HG02678 (cell line): ENCODE results near the gene TAF7.
"Not testable (repeated sequence)": the region's sequence is repeated elsewhere in the genome, so short reads cannot be mapped to it uniquely, and the experiment has no call there.

Source experiments
- ATAC-seq: cut with Tn5 transposase; IDR thresholded peaks from one replicate; pipeline ENCODE4 v1.9.1; 2021; ENCODE audit warnings: mild to moderate bottlenecking, moderate library complexity; ENCODE audit not compliant: unreplicated experiment

TAF7 gene

DNA sequence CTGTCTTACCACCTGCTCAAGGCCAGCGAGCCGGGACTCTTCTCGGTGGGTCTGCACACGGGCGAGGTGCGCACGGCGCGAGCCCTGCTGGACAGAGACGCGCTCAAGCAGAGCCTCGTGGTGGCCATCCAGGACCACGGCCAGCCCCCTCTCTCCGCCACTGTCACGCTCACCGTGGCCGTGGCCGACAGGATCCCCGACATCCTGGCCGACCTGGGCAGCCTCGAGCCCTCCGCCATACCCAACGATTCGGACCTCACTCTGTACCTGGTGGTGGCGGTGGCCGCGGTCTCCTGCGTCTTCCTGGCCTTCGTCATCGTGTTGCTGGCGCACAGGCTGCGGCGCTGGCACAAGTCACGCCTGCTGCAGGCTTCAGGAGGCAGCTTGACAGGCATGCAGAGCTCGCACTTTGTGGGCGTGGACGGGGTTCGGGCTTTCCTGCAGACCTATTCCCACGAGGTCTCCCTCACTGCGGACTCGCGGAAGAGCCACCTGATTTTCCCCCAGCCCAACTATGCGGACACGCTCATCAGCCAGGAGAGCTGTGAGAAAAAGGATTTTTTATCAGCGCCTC is 20.3 kb upstream of the TAF7 start:
- not testable (repeated sequence) for ATAC-seq

GRCh38 chr5:141338538-141339306 is 18.1 kb upstream of the TAF7 start, which contains the start of gene PCDHGA2:
PCDHGA2 (plus strand) TSS chr5:141338760.
- ATAC-seq, result no peak

DNA sequence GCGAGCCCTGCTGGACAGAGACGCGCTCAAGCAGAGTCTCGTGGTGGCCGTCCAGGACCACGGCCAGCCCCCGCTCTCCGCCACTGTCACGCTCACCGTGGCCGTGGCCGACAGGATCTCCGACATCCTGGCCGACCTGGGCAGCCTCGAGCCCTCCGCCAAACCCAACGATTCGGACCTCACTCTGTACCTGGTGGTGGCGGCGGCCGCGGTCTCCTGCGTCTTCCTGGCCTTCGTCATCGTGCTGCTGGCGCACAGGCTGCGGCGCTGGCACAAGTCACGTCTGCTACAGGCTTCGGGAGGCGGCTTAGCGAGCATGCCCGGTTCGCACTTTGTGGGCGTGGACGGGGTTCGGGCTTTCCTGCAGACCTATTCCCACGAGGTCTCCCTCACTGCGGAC is 12.0 kb upstream of the TAF7 start:
- ATAC-seq, result not testable (repeated sequence)

GRCh38 chr5:141330299-141331080 is 9.9 kb upstream of the TAF7 start, which contains the start of gene PCDHGA1:
PCDHGA1 (plus strand) TSS chr5:141330514.
- no peak for ATAC-seq

DNA sequence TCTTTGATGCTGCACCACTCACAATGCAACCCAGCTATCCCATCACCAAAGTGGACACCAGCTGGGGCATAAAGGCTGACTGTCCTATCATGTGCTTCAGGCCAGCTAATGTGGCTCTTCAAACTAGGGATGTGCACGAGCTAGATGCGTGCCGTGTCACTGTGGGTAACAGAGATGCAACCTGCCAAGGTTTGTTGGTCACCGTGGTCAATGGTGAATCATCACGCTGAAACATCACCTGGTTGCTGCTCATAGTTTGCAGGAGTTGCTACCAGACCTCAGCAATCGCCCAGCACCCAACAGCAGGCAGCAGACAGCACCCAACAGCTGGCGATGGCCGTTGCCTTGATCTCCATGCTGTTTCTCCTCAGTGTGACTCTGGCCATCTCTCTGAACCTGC is 7.6 kb upstream of the TAF7 start:
- no peak for ATAC-seq

DNA sequence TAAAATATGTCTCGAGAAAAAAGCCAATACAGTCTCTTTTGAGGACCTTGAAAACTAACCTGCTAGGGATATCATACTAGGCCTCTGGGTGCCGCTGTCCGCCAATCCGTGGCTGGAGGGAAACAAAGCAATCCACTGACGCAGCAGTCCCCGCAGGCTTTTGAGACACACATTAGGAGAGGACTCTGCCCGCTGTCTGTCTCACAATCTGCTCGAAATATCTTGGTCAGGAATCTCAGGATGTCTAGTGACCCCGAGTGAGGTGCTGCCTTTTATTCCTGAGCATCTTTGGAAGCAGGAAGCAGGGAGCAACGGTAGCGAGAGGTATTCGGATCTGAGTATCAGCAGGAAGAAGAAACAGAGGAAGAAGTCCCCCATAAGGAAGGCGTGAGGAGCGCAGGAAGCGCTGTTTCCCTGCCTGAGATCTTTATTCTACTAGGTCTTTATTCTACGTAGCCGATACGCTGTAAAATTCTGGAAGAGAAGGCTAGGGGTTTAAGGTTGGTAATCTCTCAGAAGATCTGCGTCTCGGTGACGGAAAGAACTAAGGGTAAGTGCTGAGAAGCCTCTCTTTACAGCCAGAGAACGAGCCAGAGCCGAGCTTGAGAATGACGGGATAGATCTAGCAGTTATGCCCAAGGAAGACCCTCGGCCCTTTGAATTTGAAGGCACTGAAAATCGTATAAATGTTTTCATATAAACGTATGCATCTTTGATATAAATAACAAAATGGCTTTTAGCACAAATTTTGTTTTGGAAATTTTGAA is 5.7 kb upstream of the TAF7 start:
- ATAC-seq, result peak; percentile 86

DNA sequence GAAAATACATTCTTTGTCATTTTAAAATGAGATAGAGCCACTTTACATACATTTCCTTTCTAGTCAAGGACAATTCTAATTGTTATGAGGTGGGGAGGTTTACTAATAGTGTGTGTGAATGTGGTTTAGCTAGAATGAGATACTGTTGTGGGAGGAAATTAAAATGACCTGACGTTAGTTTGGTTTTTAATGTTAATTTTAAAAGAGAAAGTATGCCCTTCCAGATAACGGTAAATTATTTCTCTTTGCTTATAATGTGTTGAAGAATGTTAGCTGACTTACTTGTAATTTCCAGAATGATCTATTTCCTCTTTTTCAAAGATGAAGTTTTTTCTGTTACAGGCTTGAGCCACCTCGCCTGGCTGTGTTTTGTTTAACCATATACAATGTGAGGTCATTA is 1.7 kb upstream of the TAF7 start:
- ATAC-seq, result no peak

GRCh38 chr5:141319699-141320098 is 885 bp downstream of the TAF7 start:
- no peak for ATAC-seq

GRCh38 chr5:141319202-141319601 is 1.4 kb downstream of the TAF7 start:
- no peak for ATAC-seq

DNA sequence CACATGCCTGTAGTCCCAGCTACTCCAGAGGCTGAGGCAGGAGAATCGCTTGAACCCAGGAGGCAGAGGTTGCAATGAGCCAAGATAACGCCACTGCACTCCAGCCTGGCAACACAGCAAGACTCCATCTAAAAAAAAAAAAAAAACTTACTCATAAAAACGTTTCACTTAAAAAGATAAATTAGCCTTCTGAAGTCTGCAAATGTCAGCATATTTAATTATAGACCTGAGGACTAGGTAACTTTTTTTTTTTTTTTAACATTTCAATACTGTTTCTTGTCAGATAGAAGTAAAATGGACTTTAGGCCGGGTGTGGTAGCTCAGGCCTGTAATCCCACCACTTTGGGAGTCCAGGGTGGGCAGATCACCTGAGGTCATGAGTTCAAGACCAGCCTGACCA is 3.6 kb downstream of the TAF7 start:
- ATAC-seq, result not testable (repeated sequence)

DNA sequence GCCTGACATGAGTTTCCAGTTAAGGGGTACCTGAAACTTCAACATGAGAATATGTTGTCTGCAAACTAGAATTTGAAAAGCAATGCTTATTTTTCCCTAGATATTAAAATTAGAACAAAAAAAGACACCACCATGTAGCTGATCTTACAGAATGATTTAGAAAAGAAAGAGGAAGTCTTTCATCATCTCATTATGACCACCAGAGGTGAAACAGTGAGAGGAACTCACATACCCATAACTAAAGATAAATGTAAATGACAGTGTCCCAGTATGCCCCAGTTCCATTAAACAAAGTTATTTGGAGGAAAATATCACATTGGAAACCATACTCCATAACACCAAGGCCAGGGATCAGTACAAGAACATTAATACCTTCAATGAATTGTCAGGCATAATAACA is 6.9 kb downstream of the TAF7 start:
- ATAC-seq, result no peak

- no peak for ATAC-seq
Measured at GRCh38 chr5:141306630-141307029, 14.0 kb downstream of the TAF7 start.

DNA sequence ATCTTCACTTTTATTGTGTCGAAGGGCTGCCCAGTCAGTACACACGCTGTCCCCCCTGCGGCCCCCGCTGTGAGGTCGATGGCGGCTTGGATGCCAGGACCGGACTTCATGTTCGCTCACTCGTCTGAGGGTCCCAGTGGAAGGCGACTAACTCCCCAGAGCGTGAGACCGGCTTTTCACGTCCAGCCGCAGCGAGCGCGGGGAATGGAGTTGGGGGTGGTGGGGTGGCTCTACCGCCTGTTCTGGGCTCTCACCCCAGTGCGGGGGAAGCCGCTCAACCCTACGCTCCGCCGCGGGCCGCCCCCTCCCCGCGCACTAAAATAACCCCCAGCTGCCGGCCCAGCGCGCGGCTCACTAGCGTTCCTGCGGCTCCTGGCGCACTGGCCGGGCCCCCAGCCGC is 16.8 kb downstream of the TAF7 start, which contains the start of gene SLC25A2:
SLC25A2 (minus strand) TSS at position 294 of the 400 bp plus-strand sequence; CDS start at position 110, 184 bp downstream.
- ATAC-seq, result no peak

GRCh38 chr5:141298376-141298775 is 22.2 kb downstream of the TAF7 start:
- ATAC-seq, result no peak

DNA sequence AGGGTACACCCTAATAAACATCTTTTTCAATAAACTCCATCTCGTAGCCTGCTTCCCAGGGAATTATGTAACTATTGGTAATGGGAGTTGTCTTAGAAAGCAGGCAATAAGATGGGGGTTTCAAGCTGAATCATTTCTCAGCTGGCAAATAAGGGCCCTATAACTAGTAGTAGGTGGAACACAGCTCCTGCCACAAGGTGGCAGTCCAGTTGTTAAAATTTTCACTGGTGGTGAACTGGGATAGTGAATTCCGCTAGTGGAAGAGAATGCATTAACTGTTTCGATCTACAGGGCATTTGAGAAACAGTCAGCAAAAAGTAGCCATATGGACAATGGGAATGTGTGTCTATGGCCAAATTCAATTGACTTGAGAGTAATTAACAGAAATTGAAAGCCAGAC is 47.7 kb downstream of the TAF7 start:
- no peak for ATAC-seq

DNA sequence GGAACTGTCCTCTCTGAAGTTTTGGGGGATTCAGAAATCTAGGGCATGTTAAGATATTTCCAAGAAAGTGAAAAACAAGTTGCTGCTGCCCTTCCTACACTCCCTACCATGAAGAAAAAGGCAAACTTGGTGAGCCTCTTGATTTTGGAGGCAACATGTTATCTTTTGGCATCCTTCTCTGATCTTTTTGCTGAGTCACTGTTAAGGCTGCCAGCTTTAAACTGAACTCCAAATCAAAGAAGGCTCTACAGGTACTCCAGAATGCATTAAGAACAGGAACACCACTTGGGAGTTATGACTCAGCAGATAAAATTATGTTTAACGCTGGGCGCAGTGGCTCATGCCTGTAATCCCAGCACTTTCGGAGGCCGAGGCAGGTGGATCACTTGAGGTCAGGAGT is 51.4 kb downstream of the TAF7 start:
- ATAC-seq, result no peak
